Measurements from ENCODE around the gene ALDH6A1. TPM values are rescaled to one million over a fixed set of nuclear protein-coding genes. Genes with fewer than 3 reads are reported as not detected.
A peak's percentile ranks its signal among the peaks of the same experiment; 100 is the strongest.

ALDH6A1 gene
- total and polyA plus RNA-seq, 2 of the 8 experiments (the other 6 are each of a cell fraction or from before 2014, with no cell fraction given), result 12.1 to 28.7 TPM

DNA sequence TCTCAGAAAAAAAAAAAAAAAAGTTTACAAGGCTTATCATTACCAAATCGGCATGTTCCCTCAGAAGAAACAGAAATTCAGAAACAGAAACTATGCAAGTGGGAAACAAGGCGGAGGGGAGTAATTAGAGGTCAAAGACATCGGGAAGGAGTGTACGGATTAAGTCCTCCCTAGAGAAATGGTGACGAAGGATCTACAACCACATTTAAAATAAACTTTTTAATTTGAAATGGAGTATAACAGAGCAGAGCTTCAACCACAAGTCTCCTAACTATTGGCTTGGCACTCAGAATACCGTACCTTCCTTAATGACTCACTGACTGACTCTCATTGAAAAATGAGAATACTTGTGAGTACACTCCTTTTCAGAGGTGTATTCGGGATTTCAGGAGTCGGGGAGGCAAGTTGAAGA, 66.1 kb downstream of the ALDH6A1 start:
- peaks cover 0 to 3% (median 0%) of the 10 kb centered on the region in 4 experiments; a peak in 1 of 8 replicates for H3K36me3 ChIP-seq (ENCODE audit: control insufficient read depth in 2 of 4, insufficient read depth in 4 of 4, low read length in 3 of 4)
- no peak overlapping the region for H3K4ac ChIP-seq (replicated peaks; ENCODE audit: insufficient read length, low read depth, low read length)
- H4K91ac ChIP-seq (replicated peaks; ENCODE audit: insufficient read length, low read length), result no peak overlapping the region
- FAIRE-seq (no peak), DNase-seq (ENCODE audit: low read depth in 1 of 2, low spot score in 2 of 2) (no peak)
- WGBS, 2 experiments (ENCODE audit: extremely low coverage in 1 of 2, insufficient coverage in 1 of 2, insufficient read length in 1 of 2, insufficient replicate concordance in 2 of 2, low coverage in 1 of 2, low lambda C conversion rate in 2 of 2, missing lambda C conversion rate in 1 of 2), result 53% methylated on average over 8 of the region's 8 CpGs; no CpG with 5 or more reads in 1 of the 2 experiments
- H3K23me2 ChIP-seq (ENCODE audit: low read depth, low read length), result peaks cover 8% of the 10 kb centered on the region; the same call in 1 of the 2 replicates
- H2BK20ac ChIP-seq (ENCODE audit: low read length), result no peak overlapping the region
- H3K4me2 ChIP-seq (ENCODE audit: insufficient read depth in 1 of 2, low read depth in 2 of 2, low read length in 2 of 2), result peak overlapping the region; percentile 82 to 84
- no peaks in the 10 kb centered on the region for H4K20me1 ChIP-seq (replicated peaks in 1 of 2; ENCODE audit: control insufficient read depth in 1 of 2, insufficient read depth in 2 of 2, low read length in 2 of 2)
- no peaks in the 10 kb centered on the region for H3K79me1 ChIP-seq (ENCODE audit: low read depth, low read length)
- no peak overlapping the region for H4K5ac ChIP-seq (ENCODE audit: insufficient read length, low read depth, low read length)
- ChIA-PET CTCF (ENCODE audit: partially characterized antibody) (interaction anchor here (0.9 kb wide), 1 partner anchor 11 kb away, joined by 3 read pairs; no protein-coding TSS in a partner anchor), POLR2A (ENCODE audit: partially characterized antibody) (no interaction called here)
- no peak overlapping the region for H2BK5ac ChIP-seq (ENCODE audit: low read depth, low read length)
- H2AK5ac ChIP-seq (ENCODE audit: low read depth, low read length), result no peak overlapping the region
- peaks cover 0 to 2% (median 0%) of the 10 kb centered on the region in 4 experiments; a peak in 1 of 7 replicates for H3K4me1 ChIP-seq (replicated peaks in 1 of 4; ENCODE audit: control insufficient read depth in 3 of 4, insufficient read depth in 4 of 4, low read length in 3 of 4)
- H2BK12ac ChIP-seq (ENCODE audit: low read depth, low read length), result no peak overlapping the region
- peak overlapping the region; percentile 68; the same call in 1 of the 2 replicates for H2AFZ ChIP-seq (ENCODE audit: low read length)
- no peak overlapping the region for H2BK120ac ChIP-seq (replicated peaks; ENCODE audit: low read depth, low read length)
- H3K23ac ChIP-seq (ENCODE audit: insufficient read length), result no peak overlapping the region
- no peaks in the 10 kb centered on the region for H3K79me2 ChIP-seq (ENCODE audit: control insufficient read depth in 1 of 2, insufficient read depth in 2 of 2, low read length in 2 of 2)
- no peak overlapping the region for H3K56ac ChIP-seq (replicated peaks; ENCODE audit: insufficient read length, low read depth, low read length)
- H3K27me3 ChIP-seq (replicated peaks in 1 of 4; ENCODE audit: control insufficient read depth in 3 of 4, extremely low read depth in 1 of 4, insufficient read depth in 3 of 4, low read length in 3 of 4), result no peaks in the 10 kb centered on the region
- H3K9ac ChIP-seq (replicated peaks in 1 of 4; ENCODE audit: extremely low read depth in 1 of 4, low read depth in 3 of 4, low read length in 3 of 4), result peak overlapping the region in 2 of 4 experiments; percentile 19 to 38; a peak in 2 of 7 replicates
- no peaks in the 10 kb centered on the region for H3K9me3 ChIP-seq (ENCODE audit: insufficient read depth in 2 of 2, low read depth in 1 of 2, low read length in 1 of 2)
- no peak overlapping the region for H3K27ac ChIP-seq (ENCODE audit: low read depth, low read length)
- no peak overlapping the region for H4K8ac ChIP-seq (ENCODE audit: extremely low read depth, insufficient read depth, low read length)
- no peak overlapping the region for H3K14ac ChIP-seq (ENCODE audit: insufficient read length)
- no peak overlapping the region for H2BK15ac ChIP-seq (ENCODE audit: low read length)
- no peak overlapping the region; the same call in 1 of the 2 replicates for H3K18ac ChIP-seq (ENCODE audit: extremely low read depth, low read length)
- H3K4me3 ChIP-seq (ENCODE audit: extremely low read depth in 1 of 4, insufficient read depth in 2 of 4, low read depth in 3 of 4, low read length in 4 of 4), result peak overlapping the region; percentile 83 to 94 (median 88)
- TF ChIP-seq ZNF274 (IDR thresholded peaks at IDR 0.05; ENCODE audit: borderline replicate concordance, extremely low read depth, low read length) (no peak), SP4 (IDR thresholded peaks at IDR 0.05; ENCODE audit: low read length) (no peak), CTBP2 (IDR thresholded peaks at IDR 0.05; ENCODE audit: borderline replicate concordance, insufficient read depth, insufficient read length, low read length) (no peak), RXRA (IDR thresholded peaks at IDR 0.05; ENCODE audit: insufficient read depth, low read depth, low read length) (no peak), RNF2 (IDR thresholded peaks at IDR 0.05; ENCODE audit: borderline replicate concordance, low read depth, low read length, missing control alignments, poor library complexity, severe bottlenecking) (no peak), EGR1 (IDR thresholded peaks at IDR 0.05; ENCODE audit: borderline replicate concordance, low read depth, low read length) (no peak), JUND (IDR thresholded peaks at IDR 0.05; ENCODE audit: low read length) (no peak), BRCA1 (IDR thresholded peaks at IDR 0.05; ENCODE audit: low read depth, low read length) (no peak), HDAC2 (IDR thresholded peaks at IDR 0.05; ENCODE audit: borderline replicate concordance in 1 of 2, low read depth in 2 of 2, low read length in 2 of 2) (no peak), POU5F1 (IDR thresholded peaks at IDR 0.05; ENCODE audit: low read depth, low read length) (no peak), TEAD4 (IDR thresholded peaks at IDR 0.05; ENCODE audit: low read depth, low read length) (no peak), GABPA (IDR thresholded peaks at IDR 0.05; ENCODE audit: borderline replicate concordance, insufficient read depth, low read length) (no peak)
- TF ChIP-seq, protein P1, sequence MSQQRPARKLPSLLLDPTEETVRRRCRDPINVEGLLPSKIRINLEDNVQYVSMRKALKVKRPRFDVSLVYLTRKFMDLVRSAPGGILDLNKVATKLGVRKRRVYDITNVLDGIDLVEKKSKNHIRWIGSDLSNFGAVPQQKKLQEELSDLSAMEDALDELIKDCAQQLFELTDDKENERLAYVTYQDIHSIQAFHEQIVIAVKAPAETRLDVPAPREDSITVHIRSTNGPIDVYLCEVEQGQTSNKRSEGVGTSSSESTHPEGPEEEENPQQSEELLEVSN (IDR thresholded peaks at IDR 0.05), result no peak
